ENCODE data around the gene TATDN2.
"Not testable (repeated sequence)": the region's sequence is repeated elsewhere in the genome, so short reads cannot be mapped to it uniquely, and the experiment has no call there.

Gene TATDN2

GRCh38 chr3:10259798-10260197 lies 11.5 kb downstream of the TATDN2 start:
- H3K36me3 ChIP-seq (ENCODE audit: insufficient read depth, low read depth, low read length): peaks cover 55% of the 10 kb centered on the region

GRCh38 chr3:10260211-10260701 lies 12.0 kb downstream of the TATDN2 start:
- Histone ChIP-seq H3K9me3 (ENCODE audit: insufficient read depth, low read depth, low read length) (no peaks in the 10 kb centered on the region), H3K9ac (ENCODE audit: low read depth, low read length) (no peak overlapping the region), H3K27me3 (ENCODE audit: insufficient read depth, low read length) (no peaks in the 10 kb centered on the region), H3K4me1 (ENCODE audit: insufficient read depth, low read length) (no peaks in the 10 kb centered on the region; the same call in 1 of the 2 replicates), H3K36me3 (ENCODE audit: insufficient read depth, low read depth, low read length) (peaks cover 53% of the 10 kb centered on the region), H3K27ac (ENCODE audit: low read length) (no peak overlapping the region), H3K4me3 (ENCODE audit: low read length) (no peak overlapping the region)

More at GRCh38 chr3:10259798-10260197, 11.5 kb downstream of the TATDN2 start:
- Histone ChIP-seq H3K27ac (ENCODE audit: low read length) (no peak overlapping the region), H3K9me3 (ENCODE audit: insufficient read depth, low read depth, low read length) (no peaks in the 10 kb centered on the region), H3K4me3 (ENCODE audit: low read length) (no peak overlapping the region), H3K4me1 (ENCODE audit: insufficient read depth, low read length) (no peaks in the 10 kb centered on the region; the same call in 1 of the 2 replicates), H3K27me3 (ENCODE audit: insufficient read depth, low read length) (no peaks in the 10 kb centered on the region), H3K9ac (ENCODE audit: low read depth, low read length) (no peak overlapping the region)

- Histone ChIP-seq H3K27me3 (ENCODE audit: insufficient read depth, low read length) (no peaks in the 10 kb centered on the region), H3K36me3 (ENCODE audit: insufficient read depth, low read depth, low read length) (peaks cover 52% of the 10 kb centered on the region), H3K4me3 (ENCODE audit: low read length) (no peak overlapping the region), H3K9me3 (ENCODE audit: insufficient read depth, low read depth, low read length) (no peaks in the 10 kb centered on the region), H3K4me1 (ENCODE audit: insufficient read depth, low read length) (no peaks in the 10 kb centered on the region; the same call in 1 of the 2 replicates), H3K27ac (ENCODE audit: low read length) (no peak overlapping the region), H3K9ac (ENCODE audit: low read depth, low read length) (no peak overlapping the region)
These were observed 13.8 kb downstream of the TATDN2 start for GRCh38 chr3:10262027-10262426.

GRCh38 chr3:10263646-10264363 lies 15.5 kb downstream of the TATDN2 start:
- Histone ChIP-seq H3K36me3 (ENCODE audit: insufficient read depth, low read depth, low read length) (peaks cover 68% of the 10 kb centered on the region), H3K9me3 (ENCODE audit: insufficient read depth, low read depth, low read length) (no peaks in the 10 kb centered on the region), H3K4me1 (ENCODE audit: insufficient read depth, low read length) (no peaks in the 10 kb centered on the region; the same call in 1 of the 2 replicates), H3K9ac (ENCODE audit: low read depth, low read length) (no peak overlapping the region), H3K27me3 (ENCODE audit: insufficient read depth, low read length) (no peaks in the 10 kb centered on the region), H3K27ac (ENCODE audit: low read length) (no peak overlapping the region), H3K4me3 (ENCODE audit: low read length) (no peak overlapping the region)

- no peak overlapping the region for H3K9ac ChIP-seq (ENCODE audit: low read depth, low read length)
- peaks cover 70% of the 10 kb centered on the region for H3K36me3 ChIP-seq (ENCODE audit: insufficient read depth, low read depth, low read length)
- no peaks in the 10 kb centered on the region for H3K9me3 ChIP-seq (ENCODE audit: insufficient read depth, low read depth, low read length)
- no peak overlapping the region for H3K27ac ChIP-seq (ENCODE audit: low read length)
- H3K4me3 ChIP-seq (ENCODE audit: low read length): no peak overlapping the region
- H3K4me1 ChIP-seq (ENCODE audit: insufficient read depth, low read length): no peaks in the 10 kb centered on the region; the same call in 1 of the 2 replicates
- no peaks in the 10 kb centered on the region for H3K27me3 ChIP-seq (ENCODE audit: insufficient read depth, low read length)
These were observed 17.6 kb downstream of the TATDN2 start for GRCh38 chr3:10265833-10266232.

GRCh38 chr3:10266936-10267335 lies 18.7 kb downstream of the TATDN2 start:
- peaks cover 71% of the 10 kb centered on the region for H3K36me3 ChIP-seq (ENCODE audit: insufficient read depth, low read depth, low read length)
- H3K4me3 ChIP-seq (ENCODE audit: low read length); H3K9ac ChIP-seq (ENCODE audit: low read depth, low read length); H3K27ac ChIP-seq (ENCODE audit: low read length); H3K27me3 ChIP-seq (ENCODE audit: insufficient read depth, low read length); H3K9me3 ChIP-seq (ENCODE audit: insufficient read depth, low read depth, low read length); H3K4me1 ChIP-seq (ENCODE audit: insufficient read depth, low read length): not testable (repeated sequence)

DNA sequence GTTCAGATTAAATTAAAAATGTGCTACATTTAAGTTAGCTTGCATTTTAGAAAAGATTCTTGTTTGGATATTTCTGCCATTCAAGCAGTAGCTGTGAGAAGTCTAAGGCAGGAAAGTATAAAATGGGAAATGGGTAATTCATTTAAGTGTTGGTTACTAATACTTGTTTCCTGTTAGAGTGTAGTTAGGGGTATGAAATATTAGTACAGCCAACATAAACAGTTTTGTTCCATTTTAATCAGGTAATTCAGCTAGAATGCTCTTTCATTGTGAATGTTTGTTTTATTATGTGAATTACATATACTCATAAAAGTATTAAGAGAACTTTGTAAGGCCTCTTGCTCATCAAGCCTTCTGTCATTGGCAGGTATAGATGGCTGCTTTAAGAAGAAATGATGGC lies 19.9 kb downstream of the TATDN2 start:
- H3K9me3 ChIP-seq (ENCODE audit: insufficient read depth, low read depth, low read length): no peaks in the 10 kb centered on the region
- no peaks in the 10 kb centered on the region; the same call in 1 of the 2 replicates for H3K4me1 ChIP-seq (ENCODE audit: insufficient read depth, low read length)
- H3K9ac ChIP-seq (ENCODE audit: low read depth, low read length): no peak overlapping the region
- no peaks in the 10 kb centered on the region for H3K27me3 ChIP-seq (ENCODE audit: insufficient read depth, low read length)
- no peak overlapping the region for H3K27ac ChIP-seq (ENCODE audit: low read length)
- no peak overlapping the region for H3K4me3 ChIP-seq (ENCODE audit: low read length)
- peaks cover 71% of the 10 kb centered on the region for H3K36me3 ChIP-seq (ENCODE audit: insufficient read depth, low read depth, low read length)

DNA sequence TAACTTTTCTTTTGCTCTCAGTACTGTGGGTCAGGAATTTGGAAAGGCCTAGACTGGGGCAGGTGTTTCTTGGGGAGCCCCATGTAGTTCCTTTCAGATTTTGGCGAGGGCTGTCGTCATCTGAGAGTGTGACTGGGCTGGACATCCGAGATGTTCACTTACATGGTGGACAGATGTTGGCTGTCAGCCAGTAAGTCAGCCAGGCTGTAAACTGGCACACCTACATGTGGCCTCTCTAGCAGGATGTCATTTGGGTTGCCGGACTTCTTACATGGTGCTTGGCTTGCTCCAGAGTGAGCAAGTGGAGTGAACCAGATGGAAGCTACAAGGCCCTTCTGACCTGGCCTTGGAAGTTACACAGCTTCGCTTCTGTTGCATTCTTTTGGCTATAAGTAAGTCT lies 20.7 kb downstream of the TATDN2 start:
- Histone ChIP-seq H3K27me3 (ENCODE audit: insufficient read depth, low read length) (no peaks in the 10 kb centered on the region), H3K9me3 (ENCODE audit: insufficient read depth, low read depth, low read length) (no peaks in the 10 kb centered on the region), H3K9ac (ENCODE audit: low read depth, low read length) (no peak overlapping the region), H3K36me3 (ENCODE audit: insufficient read depth, low read depth, low read length) (peaks cover 77% of the 10 kb centered on the region), H3K4me1 (ENCODE audit: insufficient read depth, low read length) (no peaks in the 10 kb centered on the region), H3K27ac (ENCODE audit: low read length) (no peak overlapping the region), H3K4me3 (ENCODE audit: low read length) (no peak overlapping the region)

- Histone ChIP-seq H3K36me3 (ENCODE audit: insufficient read depth, low read depth, low read length) (peaks cover 72% of the 10 kb centered on the region), H3K4me3 (ENCODE audit: low read length) (no peak overlapping the region), H3K27me3 (ENCODE audit: insufficient read depth, low read length) (no peaks in the 10 kb centered on the region), H3K27ac (ENCODE audit: low read length) (no peak overlapping the region), H3K9ac (ENCODE audit: low read depth, low read length) (no peak overlapping the region), H3K4me1 (ENCODE audit: insufficient read depth, low read length) (no peaks in the 10 kb centered on the region), H3K9me3 (ENCODE audit: insufficient read depth, low read depth, low read length) (no peaks in the 10 kb centered on the region)
These were observed 21.2 kb downstream of the TATDN2 start for GRCh38 chr3:10269443-10269842.

- H3K4me1 ChIP-seq (ENCODE audit: insufficient read depth, low read length); H3K4me3 ChIP-seq (ENCODE audit: low read length); H3K27me3 ChIP-seq (ENCODE audit: insufficient read depth, low read length); H3K9ac ChIP-seq (ENCODE audit: low read depth, low read length); H3K27ac ChIP-seq (ENCODE audit: low read length); H3K9me3 ChIP-seq (ENCODE audit: insufficient read depth, low read depth, low read length): not testable (repeated sequence)
- peaks cover 71% of the 10 kb centered on the region for H3K36me3 ChIP-seq (ENCODE audit: insufficient read depth, low read depth, low read length)
These were observed 24.2 kb downstream of the TATDN2 start for GRCh38 chr3:10272476-10272875.

GRCh38 chr3:10272977-10273376 lies 24.7 kb downstream of the TATDN2 start:
- H3K27me3 ChIP-seq (ENCODE audit: insufficient read depth, low read length): no peaks in the 10 kb centered on the region
- peaks cover 72% of the 10 kb centered on the region for H3K36me3 ChIP-seq (ENCODE audit: insufficient read depth, low read depth, low read length)
- H3K9me3 ChIP-seq (ENCODE audit: insufficient read depth, low read depth, low read length): no peaks in the 10 kb centered on the region
- no peak overlapping the region for H3K4me3 ChIP-seq (ENCODE audit: low read length)
- H3K27ac ChIP-seq (ENCODE audit: low read length): no peak overlapping the region
- H3K9ac ChIP-seq (ENCODE audit: low read depth, low read length): no peak overlapping the region
- H3K4me1 ChIP-seq (ENCODE audit: insufficient read depth, low read length): no peaks in the 10 kb centered on the region

DNA sequence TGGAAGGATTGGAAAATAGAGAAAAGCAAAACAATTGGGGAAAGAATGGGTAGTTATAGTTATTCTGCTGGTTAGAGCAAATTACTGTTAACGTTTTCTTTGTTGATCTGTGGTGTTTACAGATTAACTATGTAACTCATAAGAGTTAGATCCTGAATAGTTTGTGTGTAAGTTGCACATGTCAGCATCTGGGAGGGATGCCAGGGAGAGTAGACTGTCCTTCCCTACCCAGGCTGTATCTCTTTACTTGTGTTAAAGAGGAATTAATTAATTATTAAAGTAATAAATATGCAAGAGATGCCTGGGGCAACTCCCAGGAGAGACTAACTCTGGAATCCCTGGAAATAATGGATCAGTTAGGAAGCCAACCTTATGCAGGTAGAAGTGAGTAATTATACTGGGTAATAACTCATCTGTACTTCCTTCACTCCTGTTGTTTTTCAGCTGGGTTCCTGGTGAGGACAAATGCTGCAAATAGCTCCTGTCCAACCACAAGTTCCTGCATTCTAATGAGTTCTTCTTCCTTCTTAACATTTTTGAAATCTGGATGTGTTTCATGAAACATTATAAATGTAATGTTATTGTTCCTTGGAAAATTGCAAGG lies 25.5 kb downstream of the TATDN2 start:
- H3K4me1 ChIP-seq (ENCODE audit: insufficient read depth, low read length): no peaks in the 10 kb centered on the region
- no peaks in the 10 kb centered on the region for H3K9me3 ChIP-seq (ENCODE audit: insufficient read depth, low read depth, low read length)
- H3K4me3 ChIP-seq (ENCODE audit: low read length): no peak overlapping the region
- H3K27me3 ChIP-seq (ENCODE audit: insufficient read depth, low read length): no peaks in the 10 kb centered on the region
- H3K27ac ChIP-seq (ENCODE audit: low read length): no peak overlapping the region
- H3K36me3 ChIP-seq (ENCODE audit: insufficient read depth, low read depth, low read length): peaks cover 73% of the 10 kb centered on the region
- H3K9ac ChIP-seq (ENCODE audit: low read depth, low read length): no peak overlapping the region
